GM18508 (cell line): Measurements from ENCODE around the gene AKR1B1.
"Not testable (repeated sequence)": the region's sequence is repeated elsewhere in the genome, so short reads cannot be mapped to it uniquely, and the experiment has no call there.

Source experiments
- ATAC-seq: cut with Tn5 transposase; IDR thresholded peaks from one replicate; pipeline ENCODE4 v1.9.1; 2021; ENCODE audit warnings: moderate number of reproducible peaks; ENCODE audit not compliant: insufficient read depth, unreplicated experiment

AKR1B1 gene

GRCh38 chr7:134458806-134459698 lies at the start of gene AKR1B1:
Gene AKR1B1 (minus strand): TSS chr7:134459100. CDS start chr7:134459062, 38 bp downstream.
- ATAC-seq: peak; percentile 90

GRCh38 chr7:134505856-134506255 lies 47.0 kb upstream of the AKR1B1 start:
- no peak for ATAC-seq

GRCh38 chr7:134504660-134505164 lies 45.8 kb upstream of the AKR1B1 start:
- ATAC-seq: no peak

- no peak for ATAC-seq
Observed at GRCh38 chr7:134502463-134503371, 43.8 kb upstream of the AKR1B1 start.

GRCh38 chr7:134500982-134501381 lies 42.1 kb upstream of the AKR1B1 start:
- ATAC-seq: no peak

GRCh38 chr7:134500406-134500805 lies 41.5 kb upstream of the AKR1B1 start:
- ATAC-seq: no peak

- no peak for ATAC-seq
Observed at GRCh38 chr7:134495546-134495945, 36.6 kb upstream of the AKR1B1 start.

GRCh38 chr7:134493091-134493490 lies 34.2 kb upstream of the AKR1B1 start:
- ATAC-seq: no peak

GRCh38 chr7:134487721-134488120 lies 28.8 kb upstream of the AKR1B1 start:
- ATAC-seq: not testable (repeated sequence)

- ATAC-seq: no peak
Observed at GRCh38 chr7:134485203-134485602, 26.3 kb upstream of the AKR1B1 start.

- ATAC-seq: no peak
Observed at GRCh38 chr7:134483296-134483695, 24.4 kb upstream of the AKR1B1 start.

- no peak for ATAC-seq
Observed at GRCh38 chr7:134482858-134483257, 24.0 kb upstream of the AKR1B1 start.

GRCh38 chr7:134481167-134481566 lies 22.3 kb upstream of the AKR1B1 start:
- no peak for ATAC-seq

GRCh38 chr7:134480730-134481129 lies 21.8 kb upstream of the AKR1B1 start:
- no peak for ATAC-seq

GRCh38 chr7:134480202-134480601 lies 21.3 kb upstream of the AKR1B1 start:
- ATAC-seq: no peak

GRCh38 chr7:134478707-134479106 lies 19.8 kb upstream of the AKR1B1 start:
- no peak for ATAC-seq

- ATAC-seq: no peak
Observed at GRCh38 chr7:134477954-134478353, 19.1 kb upstream of the AKR1B1 start.

- no peak for ATAC-seq
Observed at GRCh38 chr7:134476044-134476443, 17.1 kb upstream of the AKR1B1 start.

GRCh38 chr7:134474828-134475227 lies 15.9 kb upstream of the AKR1B1 start:
- no peak for ATAC-seq

- no peak for ATAC-seq
Observed at GRCh38 chr7:134473861-134474291, 15.0 kb upstream of the AKR1B1 start.
